ENCODE results near the gene TBC1D4. TPM values are rescaled to one million over a fixed set of nuclear protein-coding genes. Genes with fewer than 3 reads are reported as not detected.

Gene TBC1D4
- total and polyA plus RNA-seq, 9 donors, result 26.2 to 91.3 (median 52.6) TPM

DNA sequence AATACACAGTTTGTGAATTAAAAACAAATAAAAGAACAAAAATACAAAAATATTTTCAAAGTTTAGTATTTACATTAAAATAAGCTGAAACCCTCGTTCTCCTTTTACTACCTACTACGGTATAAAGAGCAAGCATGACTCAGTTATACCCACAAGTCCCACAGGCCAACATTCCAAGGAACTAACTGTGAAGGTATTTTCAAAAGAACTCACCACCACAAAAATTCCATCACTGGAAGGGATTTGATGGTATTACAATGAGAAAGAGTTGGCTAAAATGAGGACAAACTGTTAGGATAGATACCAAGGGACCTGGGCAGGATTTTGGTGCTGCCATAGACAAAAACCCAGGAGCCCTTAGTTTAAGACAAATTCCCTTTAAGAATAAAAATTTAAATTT lies 122.7 kb downstream of the TBC1D4 start:
- no peaks in the 10 kb centered on the region for H3K27me3 ChIP-seq
- DNase-seq, result no peak
- no peak overlapping the region for H3K27ac ChIP-seq
- TF ChIP-seq, protein P1, sequence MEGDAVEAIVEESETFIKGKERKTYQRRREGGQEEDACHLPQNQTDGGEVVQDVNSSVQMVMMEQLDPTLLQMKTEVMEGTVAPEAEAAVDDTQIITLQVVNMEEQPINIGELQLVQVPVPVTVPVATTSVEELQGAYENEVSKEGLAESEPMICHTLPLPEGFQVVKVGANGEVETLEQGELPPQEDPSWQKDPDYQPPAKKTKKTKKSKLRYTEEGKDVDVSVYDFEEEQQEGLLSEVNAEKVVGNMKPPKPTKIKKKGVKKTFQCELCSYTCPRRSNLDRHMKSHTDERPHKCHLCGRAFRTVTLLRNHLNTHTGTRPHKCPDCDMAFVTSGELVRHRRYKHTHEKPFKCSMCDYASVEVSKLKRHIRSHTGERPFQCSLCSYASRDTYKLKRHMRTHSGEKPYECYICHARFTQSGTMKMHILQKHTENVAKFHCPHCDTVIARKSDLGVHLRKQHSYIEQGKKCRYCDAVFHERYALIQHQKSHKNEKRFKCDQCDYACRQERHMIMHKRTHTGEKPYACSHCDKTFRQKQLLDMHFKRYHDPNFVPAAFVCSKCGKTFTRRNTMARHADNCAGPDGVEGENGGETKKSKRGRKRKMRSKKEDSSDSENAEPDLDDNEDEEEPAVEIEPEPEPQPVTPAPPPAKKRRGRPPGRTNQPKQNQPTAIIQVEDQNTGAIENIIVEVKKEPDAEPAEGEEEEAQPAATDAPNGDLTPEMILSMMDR (IDR thresholded peaks at IDR 0.05), result no peak
- TF ChIP-seq POLR2A (IDR thresholded peaks at IDR 0.05), result no peak
- TF ChIP-seq EP300 (IDR thresholded peaks at IDR 0.05), result no peak
- H3K36me3 ChIP-seq, result no peaks in the 10 kb centered on the region
- 46 to 75% (median 61%) methylated on average over 2 of the region's 2 CpGs for WGBS, 3 donors
- H3K4me1 ChIP-seq (ENCODE audit: insufficient read depth), result peaks cover 10% of the 10 kb centered on the region
- no peaks in the 10 kb centered on the region for H3K9me3 ChIP-seq
- no peak overlapping the region for H3K4me3 ChIP-seq
- intact Hi-C loops (cut with DNase I), result no loop called here

DNA sequence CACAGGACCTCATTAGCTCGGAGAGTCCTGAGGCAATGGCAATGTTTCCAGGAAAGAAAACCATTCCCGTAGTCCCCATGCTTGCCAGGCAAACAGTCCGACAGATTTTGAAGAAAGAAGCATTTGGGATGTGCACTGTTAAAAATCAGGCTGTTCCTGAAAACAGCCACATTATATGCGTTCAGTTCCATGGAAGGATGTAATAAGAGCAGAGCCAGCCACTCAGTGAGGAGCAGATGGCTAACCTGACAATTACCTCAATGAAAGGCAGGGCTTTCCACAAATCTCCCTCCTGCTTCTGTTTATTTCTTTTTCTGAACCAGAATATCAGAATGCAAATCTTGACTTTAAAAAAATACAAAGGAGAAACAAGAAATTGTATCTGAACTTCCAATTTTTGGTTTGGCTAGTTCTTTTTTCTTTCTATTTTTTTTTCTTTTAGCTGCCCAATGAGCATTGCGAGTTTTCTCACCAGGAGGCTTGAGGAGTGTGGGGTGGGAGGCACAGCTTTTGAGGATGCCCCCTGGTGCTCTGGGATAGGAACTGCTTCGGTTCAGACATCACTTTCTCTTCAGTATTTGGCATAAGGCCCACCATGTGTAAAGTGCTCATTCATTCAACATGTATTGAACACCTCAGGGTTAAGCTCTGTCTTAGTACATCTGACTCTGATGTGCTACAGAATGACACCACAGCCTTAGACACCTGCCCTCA lies 124.2 kb downstream of the TBC1D4 start:
- Histone ChIP-seq H3K27ac (peak overlapping the region in 1 of 2 donors; percentile 13), H3K4me1 (ENCODE audit: insufficient read depth) (peaks cover 9% of the 10 kb centered on the region), H3K27me3 (no peaks in the 10 kb centered on the region), H3K9me3 (no peaks in the 10 kb centered on the region), H3K4me3 (no peak overlapping the region), H3K36me3 (no peaks in the 10 kb centered on the region)
- 78 to 84% (median 78%) methylated on average over 6 of the region's 6 CpGs for WGBS, 3 donors
- intact Hi-C loops (cut with DNase I), result no loop called here
- DNase-seq, result peak in 1 of 5 donors; percentile 36
- TF ChIP-seq EP300 (IDR thresholded peaks at IDR 0.05), result no peak
- TF ChIP-seq POLR2A (IDR thresholded peaks at IDR 0.05), result no peak
- TF ChIP-seq, protein P1 (IDR thresholded peaks at IDR 0.05), result peak in 2 of 3 donors; percentile 29

GRCh38 chr13:75356421-75356820 lies 125.5 kb downstream of the TBC1D4 start:
- Histone ChIP-seq H3K9me3 (no peaks in the 10 kb centered on the region), H3K36me3 (no peaks in the 10 kb centered on the region), H3K4me1 (ENCODE audit: insufficient read depth) (peaks cover 9% of the 10 kb centered on the region), H3K27me3 (no peaks in the 10 kb centered on the region), H3K4me3 (no peak overlapping the region), H3K27ac (no peak overlapping the region)
- WGBS, 3 donors, result 27 to 42% (median 29%) methylated on average over 3 of the region's 3 CpGs
- intact Hi-C loops (cut with DNase I), result no loop called here
- DNase-seq, result no peak
- no peak for TF ChIP-seq EP300 (IDR thresholded peaks at IDR 0.05)
- TF ChIP-seq, protein P1 (IDR thresholded peaks at IDR 0.05), result no peak
- no peak for TF ChIP-seq POLR2A (IDR thresholded peaks at IDR 0.05)

GRCh38 chr13:75355609-75356008 lies 126.4 kb downstream of the TBC1D4 start:
- Histone ChIP-seq H3K36me3 (no peaks in the 10 kb centered on the region), H3K4me1 (ENCODE audit: insufficient read depth) (peaks cover 9% of the 10 kb centered on the region), H3K27me3 (no peaks in the 10 kb centered on the region), H3K9me3 (no peaks in the 10 kb centered on the region), H3K4me3 (no peak overlapping the region), H3K27ac (peak overlapping the region in 1 of 2 donors; percentile 57)
- TF ChIP-seq, protein P1 (IDR thresholded peaks at IDR 0.05), result no peak
- TF ChIP-seq EP300 (IDR thresholded peaks at IDR 0.05) (no peak), POLR2A (IDR thresholded peaks at IDR 0.05) (no peak)
- intact Hi-C loops (cut with DNase I), result no loop called here
- no peak for DNase-seq
